Measurements from ENCODE around the gene TBXAS1. TPM values are rescaled to one million over a fixed set of nuclear protein-coding genes. Genes with fewer than 3 reads are reported as not detected.

The TBXAS1 gene
- total RNA-seq, 4 donors from 2014 or later, result 0.41 to 5.2 (median 3.3) TPM

DNA sequence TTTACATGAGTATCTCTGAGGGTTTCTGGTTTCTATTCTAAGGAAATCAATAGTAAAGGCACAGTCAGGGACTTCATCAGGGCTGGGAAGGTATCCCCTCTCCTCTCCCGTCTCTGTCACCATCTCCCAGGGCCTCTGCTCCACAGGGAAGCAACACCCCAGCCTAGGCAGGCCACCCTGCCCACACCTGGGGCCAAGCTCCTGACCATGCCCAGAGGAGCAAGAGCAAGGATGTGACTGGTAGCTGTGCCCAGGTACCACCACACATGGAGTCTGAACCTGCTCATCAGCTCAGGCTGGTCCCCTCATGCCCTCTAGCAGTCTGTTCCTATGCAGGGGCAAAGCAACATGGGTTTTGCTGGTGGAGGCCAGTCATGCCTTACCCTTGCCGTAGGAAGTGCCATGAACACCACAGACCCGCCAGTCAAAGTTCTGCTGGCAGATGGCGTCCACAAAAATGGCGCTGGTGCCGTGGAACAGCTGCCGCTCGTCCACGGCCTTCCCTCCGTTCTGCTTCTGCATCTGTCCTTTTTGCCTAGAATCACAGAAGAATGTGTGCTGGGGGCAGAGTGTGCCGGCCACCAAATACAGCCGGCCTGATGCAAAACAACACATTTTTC is 196.9 kb downstream of the TBXAS1 start:
- Histone ChIP-seq H3K4me3 (no peak overlapping the region), H3K36me3 (no peaks in the 10 kb centered on the region), H3K27me3 (no peaks in the 10 kb centered on the region), H3K9me3 (no peaks in the 10 kb centered on the region), H3K27ac (no peak overlapping the region), H3K4me1 (no peaks in the 10 kb centered on the region)
- TF ChIP-seq POLR2A (IDR thresholded peaks at IDR 0.05), result no peak
- TF ChIP-seq, protein P1, sequence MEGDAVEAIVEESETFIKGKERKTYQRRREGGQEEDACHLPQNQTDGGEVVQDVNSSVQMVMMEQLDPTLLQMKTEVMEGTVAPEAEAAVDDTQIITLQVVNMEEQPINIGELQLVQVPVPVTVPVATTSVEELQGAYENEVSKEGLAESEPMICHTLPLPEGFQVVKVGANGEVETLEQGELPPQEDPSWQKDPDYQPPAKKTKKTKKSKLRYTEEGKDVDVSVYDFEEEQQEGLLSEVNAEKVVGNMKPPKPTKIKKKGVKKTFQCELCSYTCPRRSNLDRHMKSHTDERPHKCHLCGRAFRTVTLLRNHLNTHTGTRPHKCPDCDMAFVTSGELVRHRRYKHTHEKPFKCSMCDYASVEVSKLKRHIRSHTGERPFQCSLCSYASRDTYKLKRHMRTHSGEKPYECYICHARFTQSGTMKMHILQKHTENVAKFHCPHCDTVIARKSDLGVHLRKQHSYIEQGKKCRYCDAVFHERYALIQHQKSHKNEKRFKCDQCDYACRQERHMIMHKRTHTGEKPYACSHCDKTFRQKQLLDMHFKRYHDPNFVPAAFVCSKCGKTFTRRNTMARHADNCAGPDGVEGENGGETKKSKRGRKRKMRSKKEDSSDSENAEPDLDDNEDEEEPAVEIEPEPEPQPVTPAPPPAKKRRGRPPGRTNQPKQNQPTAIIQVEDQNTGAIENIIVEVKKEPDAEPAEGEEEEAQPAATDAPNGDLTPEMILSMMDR (IDR thresholded peaks at IDR 0.05 in 4 of 5, conservative IDR thresholded peaks at IDR 0.05 in 1 of 5), result no peak
- intact Hi-C loops (cut with DNase I; ENCODE audit: low total_unique reads) (no loop called here), in situ Hi-C loops (cut with MboI; ENCODE audit: low sequenced_read_pairs in 4 of 4) (no loop called here)
- no peak for ATAC-seq
- DNase-seq, result no peak

DNA sequence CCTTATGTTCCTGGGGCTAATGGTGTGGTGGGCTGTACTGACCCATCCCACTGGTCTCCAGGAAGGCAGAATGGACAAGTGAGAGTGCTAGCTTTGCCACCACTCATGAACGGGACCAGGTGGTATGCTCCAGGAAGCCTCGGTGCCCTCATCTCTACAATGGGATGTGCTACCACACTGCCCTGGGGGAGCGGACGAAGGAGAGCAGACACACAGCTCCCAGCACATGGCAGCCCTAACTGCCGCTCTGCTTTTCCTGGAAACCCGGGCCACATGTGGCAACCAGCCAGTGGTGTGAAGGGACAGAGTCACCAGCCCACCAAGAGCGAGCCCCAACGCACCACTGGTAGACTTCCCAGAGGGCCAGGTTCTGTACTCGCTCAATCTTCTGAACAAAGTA is 197.9 kb downstream of the TBXAS1 start:
- in situ Hi-C loops (cut with MboI; ENCODE audit: low sequenced_read_pairs in 4 of 4) (no loop called here), intact Hi-C loops (cut with DNase I; ENCODE audit: low total_unique reads) (no loop called here)
- no peaks in the 10 kb centered on the region for H3K36me3 ChIP-seq
- H3K4me1 ChIP-seq, result no peaks in the 10 kb centered on the region
- no peaks in the 10 kb centered on the region for H3K27me3 ChIP-seq
- no peaks in the 10 kb centered on the region for H3K9me3 ChIP-seq
- no peak overlapping the region for H3K4me3 ChIP-seq
- H3K27ac ChIP-seq, result no peak overlapping the region
- ATAC-seq, result no peak
- no peak for DNase-seq
- TF ChIP-seq, protein P1 (IDR thresholded peaks at IDR 0.05 in 4 of 5, conservative IDR thresholded peaks at IDR 0.05 in 1 of 5), result no peak
- TF ChIP-seq POLR2A (IDR thresholded peaks at IDR 0.05), result no peak

DNA sequence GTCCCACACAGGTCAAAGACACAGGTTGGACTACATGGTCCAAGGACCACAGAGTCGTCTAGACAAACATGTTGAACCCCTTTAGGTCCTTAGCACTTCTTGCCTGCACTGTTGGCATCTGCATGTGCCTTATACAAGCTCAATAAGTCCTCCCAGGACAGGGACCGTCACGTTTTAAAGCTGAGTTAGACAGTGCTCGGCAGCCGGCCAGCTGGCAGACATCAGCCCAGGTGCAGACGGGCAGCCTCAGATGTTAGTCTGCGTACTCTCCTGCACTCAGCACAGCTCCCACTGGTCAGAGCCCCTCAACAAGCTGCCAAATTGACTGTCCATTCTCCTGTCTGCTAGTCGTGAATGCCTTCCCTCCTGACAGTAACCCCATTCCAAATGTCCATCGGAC is 198.8 kb downstream of the TBXAS1 start:
- Histone ChIP-seq H3K9me3 (no peaks in the 10 kb centered on the region), H3K36me3 (no peaks in the 10 kb centered on the region), H3K27ac (no peak overlapping the region), H3K4me1 (no peaks in the 10 kb centered on the region), H3K27me3 (no peaks in the 10 kb centered on the region), H3K4me3 (no peak overlapping the region)
- no peak for DNase-seq
- TF ChIP-seq POLR2A (IDR thresholded peaks at IDR 0.05), result no peak
- in situ Hi-C loops (cut with MboI; ENCODE audit: low sequenced_read_pairs in 4 of 4), result no loop called here
- ATAC-seq, result no peak
- intact Hi-C loops (cut with DNase I; ENCODE audit: low total_unique reads), result no loop called here

DNA sequence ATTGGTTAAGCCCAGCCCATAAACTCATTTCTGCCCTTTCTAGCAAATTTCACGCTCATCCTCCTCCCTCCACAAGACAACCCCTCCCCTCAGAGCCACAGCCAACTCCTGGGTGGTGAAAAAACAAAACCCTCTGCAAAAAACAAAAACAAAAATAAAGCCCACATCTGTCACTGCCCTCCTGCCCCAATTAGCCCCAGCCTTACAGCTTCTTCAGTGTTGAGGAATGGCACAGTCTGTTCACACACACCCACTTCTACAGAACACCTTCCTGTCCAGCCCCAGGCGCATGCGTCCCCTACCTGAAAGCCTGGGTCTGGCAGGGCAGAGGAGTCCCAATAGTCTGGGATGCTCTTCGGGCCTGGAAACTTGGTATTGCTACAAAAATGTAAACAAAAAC is 199.2 kb downstream of the TBXAS1 start:
- no peaks in the 10 kb centered on the region for H3K36me3 ChIP-seq
- in situ Hi-C loops (cut with MboI; ENCODE audit: low sequenced_read_pairs in 4 of 4), result no loop called here

DNA sequence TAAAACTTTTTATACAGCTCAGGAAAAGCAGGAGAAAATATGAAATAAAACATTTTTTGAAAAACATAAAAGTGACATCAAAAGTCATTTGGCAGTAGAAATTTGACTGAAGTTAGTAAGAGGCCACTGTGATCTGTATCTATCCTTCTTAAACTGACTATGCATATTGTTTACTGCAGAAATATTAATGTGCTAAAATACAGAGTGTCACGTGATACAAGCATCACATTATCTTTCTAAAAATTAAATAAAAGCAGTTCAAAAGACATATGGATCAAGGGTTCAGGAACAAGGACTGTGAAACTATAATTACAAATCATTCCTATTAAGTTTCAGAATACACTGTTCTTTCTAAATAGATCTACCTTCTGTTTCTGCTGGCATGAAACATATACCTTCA is 200.0 kb downstream of the TBXAS1 start:
- Histone ChIP-seq H3K4me3 (no peak overlapping the region), H3K4me1 (no peaks in the 10 kb centered on the region), H3K27ac (no peak overlapping the region), H3K27me3 (no peaks in the 10 kb centered on the region), H3K9me3 (no peaks in the 10 kb centered on the region), H3K36me3 (no peaks in the 10 kb centered on the region)
- in situ Hi-C loops (cut with MboI; ENCODE audit: low sequenced_read_pairs in 4 of 4), result no loop called here
- TF ChIP-seq POLR2A (IDR thresholded peaks at IDR 0.05), result no peak
- TF ChIP-seq, protein P1 (IDR thresholded peaks at IDR 0.05 in 4 of 5, conservative IDR thresholded peaks at IDR 0.05 in 1 of 5), result no peak
- DNase-seq (no peak), ATAC-seq (no peak)
- intact Hi-C loops (cut with DNase I; ENCODE audit: low total_unique reads), result no loop called here

More for the DNA sequence above, 199.2 kb downstream of the TBXAS1 start:
- no peak for TF ChIP-seq POLR2A (IDR thresholded peaks at IDR 0.05)
- TF ChIP-seq, protein P1 (IDR thresholded peaks at IDR 0.05 in 4 of 5, conservative IDR thresholded peaks at IDR 0.05 in 1 of 5), result no peak
- ATAC-seq (no peak), DNase-seq (no peak)
- intact Hi-C loops (cut with DNase I; ENCODE audit: low total_unique reads), result no loop called here
- Histone ChIP-seq H3K4me1 (no peaks in the 10 kb centered on the region), H3K27me3 (no peaks in the 10 kb centered on the region), H3K27ac (no peak overlapping the region), H3K4me3 (no peak overlapping the region), H3K9me3 (no peaks in the 10 kb centered on the region)

Data from gastrocnemius medialis (tissue), 4 donors.